GM19397 (cell line): ENCODE data around the gene CEP120.
"Not testable (repeated sequence)": the region's sequence is repeated elsewhere in the genome, so short reads cannot be mapped to it uniquely, and the experiment has no call there.

ENCODE experiments used
- ATAC-seq: cut with Tn5 transposase; IDR thresholded peaks from one replicate; pipeline ENCODE4 v1.9.1; 2021; ENCODE audit warnings: mild to moderate bottlenecking, moderate library complexity; ENCODE audit not compliant: unreplicated experiment

CEP120 gene

GRCh38 chr5:123439709-123440108 is 16.5 kb upstream of the CEP120 start:
- ATAC-seq: no peak

GRCh38 chr5:123438902-123439301 is 15.7 kb upstream of the CEP120 start:
- ATAC-seq: no peak

- peak; percentile 79 for ATAC-seq
These were observed 15.0 kb upstream of the CEP120 start for GRCh38 chr5:123438244-123438643.

GRCh38 chr5:123436201-123436600 is 13.0 kb upstream of the CEP120 start:
- no peak for ATAC-seq

GRCh38 chr5:123434796-123435195 is 11.6 kb upstream of the CEP120 start:
- ATAC-seq: no peak

- ATAC-seq: no peak
These were observed 10.4 kb upstream of the CEP120 start for GRCh38 chr5:123433596-123433995.

- ATAC-seq: not testable (repeated sequence)
These were observed 7.2 kb upstream of the CEP120 start for GRCh38 chr5:123430441-123430840.

GRCh38 chr5:123429993-123430392 is 6.8 kb upstream of the CEP120 start:
- no peak for ATAC-seq

- no peak for ATAC-seq
These were observed 6.2 kb upstream of the CEP120 start for GRCh38 chr5:123429221-123429954.

- no peak for ATAC-seq
These were observed 5.5 kb upstream of the CEP120 start for GRCh38 chr5:123428521-123429220.

- no peak for ATAC-seq
These were observed 4.1 kb upstream of the CEP120 start for GRCh38 chr5:123427281-123427680.

GRCh38 chr5:123425431-123425830 is 2.2 kb upstream of the CEP120 start:
- no peak for ATAC-seq

- peak; percentile 19 for ATAC-seq
These were observed 548 bp downstream of the CEP120 start for GRCh38 chr5:123422433-123423277.

- ATAC-seq: no peak
These were observed 1.4 kb downstream of the CEP120 start for GRCh38 chr5:123421773-123422172.

- ATAC-seq: no peak
These were observed 8.2 kb downstream of the CEP120 start for GRCh38 chr5:123414974-123415373.

- no peak for ATAC-seq
These were observed 11.0 kb downstream of the CEP120 start for GRCh38 chr5:123412206-123412605.

- not testable (repeated sequence) for ATAC-seq
These were observed 21.2 kb downstream of the CEP120 start for GRCh38 chr5:123401999-123402398.

- no peak for ATAC-seq
These were observed 21.9 kb downstream of the CEP120 start for GRCh38 chr5:123401320-123401719.

- ATAC-seq: not testable (repeated sequence)
These were observed 22.3 kb downstream of the CEP120 start for GRCh38 chr5:123400870-123401291.

- ATAC-seq: peak; percentile 66
These were observed 25.0 kb downstream of the CEP120 start for GRCh38 chr5:123398058-123398733.

- ATAC-seq: no peak
These were observed 25.7 kb downstream of the CEP120 start for GRCh38 chr5:123397538-123397937.
